Measurements from ENCODE around the gene RAB11FIP3. TPM values are rescaled to one million over a fixed set of nuclear protein-coding genes. Genes with fewer than 3 reads are reported as not detected.

Gene RAB11FIP3
- total and polyA plus RNA-seq, 2 of the 13 experiments (the other 11 are each of a cell fraction or from before 2014, with no cell fraction given): 34.3 to 57.6 TPM

- no peak for TF ChIP-seq MAFG (CRISPR knock-in tag; IDR thresholded peaks at IDR 0.05)
- TF ChIP-seq, protein P1, sequence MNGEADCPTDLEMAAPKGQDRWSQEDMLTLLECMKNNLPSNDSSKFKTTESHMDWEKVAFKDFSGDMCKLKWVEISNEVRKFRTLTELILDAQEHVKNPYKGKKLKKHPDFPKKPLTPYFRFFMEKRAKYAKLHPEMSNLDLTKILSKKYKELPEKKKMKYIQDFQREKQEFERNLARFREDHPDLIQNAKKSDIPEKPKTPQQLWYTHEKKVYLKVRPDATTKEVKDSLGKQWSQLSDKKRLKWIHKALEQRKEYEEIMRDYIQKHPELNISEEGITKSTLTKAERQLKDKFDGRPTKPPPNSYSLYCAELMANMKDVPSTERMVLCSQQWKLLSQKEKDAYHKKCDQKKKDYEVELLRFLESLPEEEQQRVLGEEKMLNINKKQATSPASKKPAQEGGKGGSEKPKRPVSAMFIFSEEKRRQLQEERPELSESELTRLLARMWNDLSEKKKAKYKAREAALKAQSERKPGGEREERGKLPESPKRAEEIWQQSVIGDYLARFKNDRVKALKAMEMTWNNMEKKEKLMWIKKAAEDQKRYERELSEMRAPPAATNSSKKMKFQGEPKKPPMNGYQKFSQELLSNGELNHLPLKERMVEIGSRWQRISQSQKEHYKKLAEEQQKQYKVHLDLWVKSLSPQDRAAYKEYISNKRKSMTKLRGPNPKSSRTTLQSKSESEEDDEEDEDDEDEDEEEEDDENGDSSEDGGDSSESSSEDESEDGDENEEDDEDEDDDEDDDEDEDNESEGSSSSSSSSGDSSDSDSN (CRISPR knock-in tag; IDR thresholded peaks at IDR 0.05): peak; percentile 77
- TF ChIP-seq ZNF225 (CRISPR knock-in tag; IDR thresholded peaks at IDR 0.05): peak; percentile 69; the same call in 1 of the 2 replicates
- no peak for TF ChIP-seq ZIK1 (CRISPR knock-in tag; IDR thresholded peaks at IDR 0.05; ENCODE audit: borderline replicate concordance, low read depth)
- TF ChIP-seq NR2F2 (IDR thresholded peaks at IDR 0.05; ENCODE audit: borderline replicate concordance, low read depth): no peak
- no peak for TF ChIP-seq SOX6 (IDR thresholded peaks at IDR 0.05)
- TF ChIP-seq SOX6 (CRISPR knock-in tag; IDR thresholded peaks at IDR 0.05): no peak; the same call in 1 of the 2 replicates
- TF ChIP-seq TFDP1 (CRISPR knock-in tag; IDR thresholded peaks at IDR 0.05; ENCODE audit: borderline replicate concordance): 0 out of 2 replicates have a peak, but pooled peaks have one; percentile 18
- TF ChIP-seq, protein P2, sequence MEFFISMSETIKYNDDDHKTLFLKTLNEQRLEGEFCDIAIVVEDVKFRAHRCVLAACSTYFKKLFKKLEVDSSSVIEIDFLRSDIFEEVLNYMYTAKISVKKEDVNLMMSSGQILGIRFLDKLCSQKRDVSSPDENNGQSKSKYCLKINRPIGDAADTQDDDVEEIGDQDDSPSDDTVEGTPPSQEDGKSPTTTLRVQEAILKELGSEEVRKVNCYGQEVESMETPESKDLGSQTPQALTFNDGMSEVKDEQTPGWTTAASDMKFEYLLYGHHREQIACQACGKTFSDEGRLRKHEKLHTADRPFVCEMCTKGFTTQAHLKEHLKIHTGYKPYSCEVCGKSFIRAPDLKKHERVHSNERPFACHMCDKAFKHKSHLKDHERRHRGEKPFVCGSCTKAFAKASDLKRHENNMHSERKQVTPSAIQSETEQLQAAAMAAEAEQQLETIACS (CRISPR knock-in tag; IDR thresholded peaks at IDR 0.05): 0 out of 2 replicates have a peak, but pooled peaks have one; percentile 31
- no peak for TF ChIP-seq ZNF354B (CRISPR knock-in tag; IDR thresholded peaks at IDR 0.05)
- no peak for TF ChIP-seq REXO4 (CRISPR knock-in tag; IDR thresholded peaks at IDR 0.05; ENCODE audit: borderline replicate concordance)
- no peak for TF ChIP-seq MEIS1 (CRISPR knock-in tag; IDR thresholded peaks at IDR 0.05; ENCODE audit: borderline replicate concordance)
- TF ChIP-seq ZNF296 (CRISPR knock-in tag; conservative IDR thresholded peaks at IDR 0.05): no peak; the same call in 1 of the 2 replicates
- no peak for TF ChIP-seq TBP (CRISPR knock-in tag; IDR thresholded peaks at IDR 0.05)
- TF ChIP-seq NFYC (CRISPR knock-in tag; IDR thresholded peaks at IDR 0.05): no peak
- TF ChIP-seq NBN (conservative IDR thresholded peaks at IDR 0.05): no peak
- TF ChIP-seq CBX2 (IDR thresholded peaks at IDR 0.05; ENCODE audit: low read depth, low read length): no peak
- no peak for TF ChIP-seq CBX2 (CRISPR knock-in tag; IDR thresholded peaks at IDR 0.05; ENCODE audit: low read depth)
- TF ChIP-seq, protein P3, sequence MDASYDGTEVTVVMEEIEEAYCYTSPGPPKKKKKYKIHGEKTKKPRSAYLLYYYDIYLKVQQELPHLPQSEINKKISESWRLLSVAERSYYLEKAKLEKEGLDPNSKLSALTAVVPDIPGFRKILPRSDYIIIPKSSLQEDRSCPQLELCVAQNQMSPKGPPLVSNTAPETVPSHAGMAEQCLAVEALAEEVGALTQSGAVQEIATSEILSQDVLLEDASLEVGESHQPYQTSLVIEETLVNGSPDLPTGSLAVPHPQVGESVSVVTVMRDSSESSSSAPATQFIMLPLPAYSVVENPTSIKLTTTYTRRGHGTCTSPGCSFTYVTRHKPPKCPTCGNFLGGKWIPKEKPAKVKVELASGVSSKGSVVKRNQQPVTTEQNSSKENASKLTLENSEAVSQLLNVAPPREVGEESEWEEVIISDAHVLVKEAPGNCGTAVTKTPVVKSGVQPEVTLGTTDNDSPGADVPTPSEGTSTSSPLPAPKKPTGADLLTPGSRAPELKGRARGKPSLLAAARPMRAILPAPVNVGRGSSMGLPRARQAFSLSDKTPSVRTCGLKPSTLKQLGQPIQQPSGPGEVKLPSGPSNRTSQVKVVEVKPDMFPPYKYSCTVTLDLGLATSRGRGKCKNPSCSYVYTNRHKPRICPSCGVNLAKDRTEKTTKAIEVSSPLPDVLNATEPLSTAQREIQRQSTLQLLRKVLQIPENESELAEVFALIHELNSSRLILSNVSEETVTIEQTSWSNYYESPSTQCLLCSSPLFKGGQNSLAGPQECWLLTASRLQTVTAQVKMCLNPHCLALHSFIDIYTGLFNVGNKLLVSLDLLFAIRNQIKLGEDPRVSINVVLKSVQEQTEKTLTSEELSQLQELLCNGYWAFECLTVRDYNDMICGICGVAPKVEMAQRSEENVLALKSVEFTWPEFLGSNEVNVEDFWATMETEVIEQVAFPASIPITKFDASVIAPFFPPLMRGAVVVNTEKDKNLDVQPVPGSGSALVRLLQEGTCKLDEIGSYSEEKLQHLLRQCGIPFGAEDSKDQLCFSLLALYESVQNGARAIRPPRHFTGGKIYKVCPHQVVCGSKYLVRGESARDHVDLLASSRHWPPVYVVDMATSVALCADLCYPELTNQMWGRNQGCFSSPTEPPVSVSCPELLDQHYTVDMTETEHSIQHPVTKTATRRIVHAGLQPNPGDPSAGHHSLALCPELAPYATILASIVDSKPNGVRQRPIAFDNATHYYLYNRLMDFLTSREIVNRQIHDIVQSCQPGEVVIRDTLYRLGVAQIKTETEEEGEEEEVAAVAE (CRISPR knock-in tag; IDR thresholded peaks at IDR 0.05; ENCODE audit: borderline replicate concordance): no peak
Measured at GRCh38 chr16:543301-544164, 118.1 kb downstream of the RAB11FIP3 start (continued).
